A549 treated with AZD9567 at 1 μM for 4 hours (cell line): Measurements from ENCODE around the gene SLC2A11. TPM values are rescaled to one million over a fixed set of nuclear protein-coding genes. Genes with fewer than 3 reads are reported as not detected.

Source experiments
- total RNA-seq: library from RNA; stranded (reverse); fragments of 200-300 nt; extraction: Qiagen RNA extraction; gene quantifications from 5 replicates; pipeline ENCODE4 v1.2.3, GENCODE V29; 2022; ENCODE audit not compliant: insufficient read depth

SLC2A11 gene, protein sequence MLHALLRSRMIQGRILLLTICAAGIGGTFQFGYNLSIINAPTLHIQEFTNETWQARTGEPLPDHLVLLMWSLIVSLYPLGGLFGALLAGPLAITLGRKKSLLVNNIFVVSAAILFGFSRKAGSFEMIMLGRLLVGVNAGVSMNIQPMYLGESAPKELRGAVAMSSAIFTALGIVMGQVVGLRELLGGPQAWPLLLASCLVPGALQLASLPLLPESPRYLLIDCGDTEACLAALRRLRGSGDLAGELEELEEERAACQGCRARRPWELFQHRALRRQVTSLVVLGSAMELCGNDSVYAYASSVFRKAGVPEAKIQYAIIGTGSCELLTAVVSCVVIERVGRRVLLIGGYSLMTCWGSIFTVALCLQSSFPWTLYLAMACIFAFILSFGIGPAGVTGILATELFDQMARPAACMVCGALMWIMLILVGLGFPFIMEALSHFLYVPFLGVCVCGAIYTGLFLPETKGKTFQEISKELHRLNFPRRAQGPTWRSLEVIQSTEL
- 9.0 to 12.3 TPM (median 10.4 TPM) in 5 replicates for total RNA-seq

DNA sequence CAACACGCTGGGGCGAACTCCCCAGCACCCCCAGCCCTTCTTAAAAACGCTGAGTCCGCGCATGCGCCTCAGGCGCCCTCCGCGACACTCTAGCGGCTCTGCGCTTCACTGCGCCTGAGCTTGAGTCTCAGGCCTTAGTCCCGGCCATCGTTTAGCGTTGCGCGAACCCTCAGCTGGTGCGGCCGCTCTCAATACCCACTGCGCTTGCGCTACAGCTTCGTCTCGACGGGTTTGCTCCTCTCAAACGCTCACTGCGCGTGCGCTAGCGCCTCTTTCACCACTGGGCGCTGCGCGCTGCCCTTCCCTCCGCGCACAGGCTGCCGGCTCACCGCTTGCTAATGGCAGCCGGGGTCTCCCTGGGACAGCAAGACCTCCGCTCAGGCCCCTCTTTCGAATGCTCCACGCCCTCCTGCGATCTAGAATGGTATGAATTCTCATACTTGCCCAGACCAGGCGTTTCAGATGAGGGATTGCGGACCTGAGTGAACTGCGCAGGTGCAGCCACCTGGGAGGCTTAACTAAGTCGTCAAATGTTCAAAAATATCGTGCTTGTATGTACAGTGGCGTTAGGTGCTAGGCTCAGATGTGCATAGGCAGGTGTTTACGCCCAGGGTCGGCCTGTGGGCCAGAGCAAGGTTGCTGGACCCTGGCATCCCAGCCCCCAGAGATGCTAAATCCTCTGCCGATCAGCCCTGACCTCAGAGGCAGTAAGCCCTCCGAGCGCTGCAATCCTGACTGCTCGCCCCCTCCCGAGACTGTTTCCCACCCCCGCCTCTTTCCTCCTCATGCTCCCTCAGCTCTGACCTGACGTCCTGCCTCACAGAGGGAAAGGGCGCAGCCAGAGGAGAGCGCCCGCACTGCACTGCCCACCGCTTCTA, at the start of gene SLC2A11:
TSS of gene SLC2A11 (plus strand) at position 270 of the 878 bp plus-strand sequence. CDS start at position 395, 125 bp downstream.

DNA sequence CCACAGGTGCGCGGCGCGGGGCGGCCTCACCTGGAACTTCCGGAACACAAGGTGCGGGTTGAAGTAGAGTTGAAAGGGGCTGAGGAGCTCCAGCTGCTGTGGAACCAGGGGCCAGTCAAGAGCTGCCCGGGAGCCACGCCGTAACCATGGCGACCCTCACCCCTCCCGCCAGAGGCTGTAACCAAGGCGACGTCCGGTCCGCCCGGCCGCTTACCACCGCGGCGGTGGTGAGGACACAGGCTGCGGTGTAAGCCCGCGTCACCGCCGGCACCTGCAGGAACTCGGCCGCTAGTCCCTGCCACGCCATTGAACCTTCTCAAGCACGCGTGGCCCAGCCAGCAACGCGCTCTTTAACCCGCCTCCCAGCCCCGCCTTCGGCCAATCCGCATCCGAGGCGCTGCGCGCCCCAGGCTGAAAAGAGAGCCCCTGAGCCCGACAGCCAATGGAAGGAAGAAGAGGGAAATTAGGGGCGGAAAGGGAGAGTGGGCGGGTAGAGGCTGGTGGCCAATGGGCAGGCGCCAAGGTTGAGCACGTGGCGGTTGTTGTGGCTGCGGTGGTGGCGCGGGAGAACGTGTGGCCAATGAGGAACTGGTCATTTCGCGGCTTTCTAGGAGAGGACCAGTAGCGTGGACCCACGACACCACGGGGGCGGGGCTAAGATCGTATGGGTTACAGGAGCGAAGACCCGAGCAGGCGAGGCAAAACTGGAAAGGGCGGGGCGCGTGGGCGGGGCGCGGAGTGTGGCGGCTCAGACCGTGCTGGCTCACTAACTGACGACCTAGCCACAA, 18.8 kb upstream of the SLC2A11 start, which contains the start of gene DERL3:
TSS of gene DERL3 (minus strand) at position 326 of the 788 bp plus-strand sequence. CDS start at position 307, 19 bp downstream.

DNA sequence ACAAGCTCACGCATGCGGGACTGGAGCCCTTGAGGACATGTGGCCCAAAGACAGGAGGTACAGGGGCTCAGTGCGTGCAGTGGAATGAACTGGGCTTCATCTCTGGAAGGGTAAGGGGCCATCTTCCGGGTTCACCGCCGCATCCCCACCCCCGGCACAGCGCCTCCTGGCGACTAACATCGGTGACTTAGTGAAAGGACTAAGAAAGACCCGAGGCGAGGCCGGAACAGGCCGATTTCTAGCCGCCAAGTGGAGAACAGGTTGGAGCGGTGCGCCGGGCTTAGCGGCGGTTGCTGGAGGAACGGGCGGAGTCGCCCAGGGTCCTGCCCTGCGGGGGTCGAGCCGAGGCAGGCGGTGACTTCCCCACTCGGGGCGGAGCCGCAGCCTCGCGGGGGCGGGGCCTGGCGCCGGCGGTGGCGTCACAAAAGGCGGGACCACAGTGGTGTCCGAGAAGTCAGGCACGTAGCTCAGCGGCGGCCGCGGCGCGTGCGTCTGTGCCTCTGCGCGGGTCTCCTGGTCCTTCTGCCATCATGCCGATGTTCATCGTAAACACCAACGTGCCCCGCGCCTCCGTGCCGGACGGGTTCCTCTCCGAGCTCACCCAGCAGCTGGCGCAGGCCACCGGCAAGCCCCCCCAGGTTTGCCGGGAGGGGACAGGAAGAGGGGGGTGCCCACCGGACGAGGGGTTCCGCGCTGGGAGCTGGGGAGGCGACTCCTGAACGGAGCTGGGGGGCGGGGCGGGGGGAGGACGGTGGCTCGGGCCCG, 36.5 kb downstream of the SLC2A11 start, which contains the start of gene MIF:
TSS of gene MIF (plus strand) at position 439 of the 765 bp plus-strand sequence. CDS start at position 531, 92 bp downstream.

Other genes starting within 250 kb of the SLC2A11 start
- 0.12 to 0.39 TPM (median 0.21 TPM) in 4 of 5 replicates, not detected in the other for gene DRICH1, start 225.6 kb upstream of the SLC2A11 start, total RNA-seq
- not detected in 5 replicates for gene RGL4, start 166.9 kb upstream of the SLC2A11 start, total RNA-seq
- 0.36 to 1.1 TPM (median 1.0 TPM) in 5 replicates for gene ZNF70, start 106.8 kb upstream of the SLC2A11 start, total RNA-seq
- gene VPREB3, start 103.5 kb upstream of the SLC2A11 start, total RNA-seq: 0.56 to 1.2 TPM (median 0.66 TPM) in 4 of 5 replicates, not detected in the other
- gene C22orf15, start 94.9 kb upstream of the SLC2A11 start, total RNA-seq: not detected in 5 replicates
- 84.4 to 197 TPM (median 181 TPM) in 5 replicates for gene CHCHD10, start 89.9 kb upstream of the SLC2A11 start, total RNA-seq
- 0.12 to 0.26 TPM (median 0.21 TPM) in 4 of 5 replicates, not detected in the other for gene MMP11, start 85.0 kb upstream of the SLC2A11 start, total RNA-seq
- gene SMARCB1, start 70.9 kb upstream of the SLC2A11 start, total RNA-seq: 49.4 to 57.1 TPM (median 50.0 TPM) in 5 replicates
- gene DERL3, start 18.9 kb upstream of the SLC2A11 start, total RNA-seq: 0.30 to 4.7 TPM (median 0.61 TPM) in 5 replicates
- gene MIF, start 36.5 kb downstream of the SLC2A11 start, total RNA-seq: 502 to 954 TPM (median 909 TPM) in 5 replicates
- gene GSTT2B, start 103.3 kb downstream of the SLC2A11 start, total RNA-seq: 0.25 to 0.52 TPM (median 0.41 TPM) in 4 of 5 replicates, not detected in the other
- gene DDTL, start 109.0 kb downstream of the SLC2A11 start, total RNA-seq: 1.6 to 2.9 TPM (median 1.9 TPM) in 5 replicates
- 112 to 170 TPM (median 160 TPM) in 5 replicates for gene DDT, start 116.6 kb downstream of the SLC2A11 start, total RNA-seq
- gene GSTT2, start 122.3 kb downstream of the SLC2A11 start, total RNA-seq: 0.08 to 0.16 TPM in 2 of 5 replicates, not detected in the others
- gene GSTT4, start 147.6 kb downstream of the SLC2A11 start, total RNA-seq: not detected in 5 replicates
- gene CABIN1, start 153.4 kb downstream of the SLC2A11 start, total RNA-seq: 22.6 to 30.9 TPM (median 30.0 TPM) in 5 replicates